ENCODE results near the gene TP63. TPM values are rescaled to one million over a fixed set of nuclear protein-coding genes. Genes with fewer than 3 reads are reported as not detected.
A peak's percentile ranks its signal among the peaks of the same experiment; 100 is the strongest.

The TP63 gene
- total and polyA plus RNA-seq, 2 experiments from 2014 or later: not detected

GRCh38 chr3:189903562-189904250, 272.5 kb downstream of the TP63 start:
- Mint-ChIP-seq H3K4me3 (no peak overlapping the region), H3K4me1 (peaks cover 11% of the 10 kb centered on the region), H3K27me3 (ENCODE audit: insufficient read depth, low read depth, poor library complexity) (no peaks in the 10 kb centered on the region), H3K9me3 (no peaks in the 10 kb centered on the region), H3K27ac (no peak overlapping the region), H3K36me3 (ENCODE audit: low read depth) (no peaks in the 10 kb centered on the region)
- no peak for ATAC-seq
- no peak for DNase-seq (ENCODE audit: low spot score)
- Histone ChIP-seq H3K4me3 (no peak overlapping the region), H4K20me1 (replicated peaks; ENCODE audit: insufficient read depth) (no peaks in the 10 kb centered on the region), H3K4me2 (no peak overlapping the region), H3K4me1 (ENCODE audit: insufficient read depth) (peaks cover 18% of the 10 kb centered on the region), H3K36me3 (ENCODE audit: insufficient read depth) (no peaks in the 10 kb centered on the region), H3K27ac (ENCODE audit: low read depth) (no peak overlapping the region), H3K9me2 (ENCODE audit: insufficient read depth) (peaks cover 22% of the 10 kb centered on the region), H3K27me3 (ENCODE audit: insufficient read depth) (no peaks in the 10 kb centered on the region), H3F3A (replicated peaks; ENCODE audit: low read depth) (no peaks in the 10 kb centered on the region), H3K79me2 (replicated peaks; ENCODE audit: insufficient read depth) (no peaks in the 10 kb centered on the region), H2AFZ (0 out of 2 replicates have a peak overlapping the region, but pooled peaks have one; percentile 78)
- TF ChIP-seq EZH2phosphoT487 (IDR thresholded peaks at IDR 0.05; ENCODE audit: unreplicated experiment) (no peak), NANOG (IDR thresholded peaks at IDR 0.05; ENCODE audit: borderline replicate concordance) (no peak), ZNF331 (CRISPR knock-in tag; IDR thresholded peaks at IDR 0.05; ENCODE audit: low read depth) (no peak), POLR2AphosphoS5 (IDR thresholded peaks at IDR 0.05; ENCODE audit: low read depth) (no peak), JUNB (IDR thresholded peaks at IDR 0.05; ENCODE audit: unreplicated experiment) (no peak), ZNF114 (CRISPR knock-in tag; IDR thresholded peaks at IDR 0.05) (no peak), EZH2 (IDR thresholded peaks at IDR 0.05; ENCODE audit: low read depth, unreplicated experiment) (no peak)
- TF ChIP-seq, protein P1, sequence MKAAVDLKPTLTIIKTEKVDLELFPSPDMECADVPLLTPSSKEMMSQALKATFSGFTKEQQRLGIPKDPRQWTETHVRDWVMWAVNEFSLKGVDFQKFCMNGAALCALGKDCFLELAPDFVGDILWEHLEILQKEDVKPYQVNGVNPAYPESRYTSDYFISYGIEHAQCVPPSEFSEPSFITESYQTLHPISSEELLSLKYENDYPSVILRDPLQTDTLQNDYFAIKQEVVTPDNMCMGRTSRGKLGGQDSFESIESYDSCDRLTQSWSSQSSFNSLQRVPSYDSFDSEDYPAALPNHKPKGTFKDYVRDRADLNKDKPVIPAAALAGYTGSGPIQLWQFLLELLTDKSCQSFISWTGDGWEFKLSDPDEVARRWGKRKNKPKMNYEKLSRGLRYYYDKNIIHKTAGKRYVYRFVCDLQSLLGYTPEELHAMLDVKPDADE (IDR thresholded peaks at IDR 0.05): no peak
- TF ChIP-seq, protein P2, sequence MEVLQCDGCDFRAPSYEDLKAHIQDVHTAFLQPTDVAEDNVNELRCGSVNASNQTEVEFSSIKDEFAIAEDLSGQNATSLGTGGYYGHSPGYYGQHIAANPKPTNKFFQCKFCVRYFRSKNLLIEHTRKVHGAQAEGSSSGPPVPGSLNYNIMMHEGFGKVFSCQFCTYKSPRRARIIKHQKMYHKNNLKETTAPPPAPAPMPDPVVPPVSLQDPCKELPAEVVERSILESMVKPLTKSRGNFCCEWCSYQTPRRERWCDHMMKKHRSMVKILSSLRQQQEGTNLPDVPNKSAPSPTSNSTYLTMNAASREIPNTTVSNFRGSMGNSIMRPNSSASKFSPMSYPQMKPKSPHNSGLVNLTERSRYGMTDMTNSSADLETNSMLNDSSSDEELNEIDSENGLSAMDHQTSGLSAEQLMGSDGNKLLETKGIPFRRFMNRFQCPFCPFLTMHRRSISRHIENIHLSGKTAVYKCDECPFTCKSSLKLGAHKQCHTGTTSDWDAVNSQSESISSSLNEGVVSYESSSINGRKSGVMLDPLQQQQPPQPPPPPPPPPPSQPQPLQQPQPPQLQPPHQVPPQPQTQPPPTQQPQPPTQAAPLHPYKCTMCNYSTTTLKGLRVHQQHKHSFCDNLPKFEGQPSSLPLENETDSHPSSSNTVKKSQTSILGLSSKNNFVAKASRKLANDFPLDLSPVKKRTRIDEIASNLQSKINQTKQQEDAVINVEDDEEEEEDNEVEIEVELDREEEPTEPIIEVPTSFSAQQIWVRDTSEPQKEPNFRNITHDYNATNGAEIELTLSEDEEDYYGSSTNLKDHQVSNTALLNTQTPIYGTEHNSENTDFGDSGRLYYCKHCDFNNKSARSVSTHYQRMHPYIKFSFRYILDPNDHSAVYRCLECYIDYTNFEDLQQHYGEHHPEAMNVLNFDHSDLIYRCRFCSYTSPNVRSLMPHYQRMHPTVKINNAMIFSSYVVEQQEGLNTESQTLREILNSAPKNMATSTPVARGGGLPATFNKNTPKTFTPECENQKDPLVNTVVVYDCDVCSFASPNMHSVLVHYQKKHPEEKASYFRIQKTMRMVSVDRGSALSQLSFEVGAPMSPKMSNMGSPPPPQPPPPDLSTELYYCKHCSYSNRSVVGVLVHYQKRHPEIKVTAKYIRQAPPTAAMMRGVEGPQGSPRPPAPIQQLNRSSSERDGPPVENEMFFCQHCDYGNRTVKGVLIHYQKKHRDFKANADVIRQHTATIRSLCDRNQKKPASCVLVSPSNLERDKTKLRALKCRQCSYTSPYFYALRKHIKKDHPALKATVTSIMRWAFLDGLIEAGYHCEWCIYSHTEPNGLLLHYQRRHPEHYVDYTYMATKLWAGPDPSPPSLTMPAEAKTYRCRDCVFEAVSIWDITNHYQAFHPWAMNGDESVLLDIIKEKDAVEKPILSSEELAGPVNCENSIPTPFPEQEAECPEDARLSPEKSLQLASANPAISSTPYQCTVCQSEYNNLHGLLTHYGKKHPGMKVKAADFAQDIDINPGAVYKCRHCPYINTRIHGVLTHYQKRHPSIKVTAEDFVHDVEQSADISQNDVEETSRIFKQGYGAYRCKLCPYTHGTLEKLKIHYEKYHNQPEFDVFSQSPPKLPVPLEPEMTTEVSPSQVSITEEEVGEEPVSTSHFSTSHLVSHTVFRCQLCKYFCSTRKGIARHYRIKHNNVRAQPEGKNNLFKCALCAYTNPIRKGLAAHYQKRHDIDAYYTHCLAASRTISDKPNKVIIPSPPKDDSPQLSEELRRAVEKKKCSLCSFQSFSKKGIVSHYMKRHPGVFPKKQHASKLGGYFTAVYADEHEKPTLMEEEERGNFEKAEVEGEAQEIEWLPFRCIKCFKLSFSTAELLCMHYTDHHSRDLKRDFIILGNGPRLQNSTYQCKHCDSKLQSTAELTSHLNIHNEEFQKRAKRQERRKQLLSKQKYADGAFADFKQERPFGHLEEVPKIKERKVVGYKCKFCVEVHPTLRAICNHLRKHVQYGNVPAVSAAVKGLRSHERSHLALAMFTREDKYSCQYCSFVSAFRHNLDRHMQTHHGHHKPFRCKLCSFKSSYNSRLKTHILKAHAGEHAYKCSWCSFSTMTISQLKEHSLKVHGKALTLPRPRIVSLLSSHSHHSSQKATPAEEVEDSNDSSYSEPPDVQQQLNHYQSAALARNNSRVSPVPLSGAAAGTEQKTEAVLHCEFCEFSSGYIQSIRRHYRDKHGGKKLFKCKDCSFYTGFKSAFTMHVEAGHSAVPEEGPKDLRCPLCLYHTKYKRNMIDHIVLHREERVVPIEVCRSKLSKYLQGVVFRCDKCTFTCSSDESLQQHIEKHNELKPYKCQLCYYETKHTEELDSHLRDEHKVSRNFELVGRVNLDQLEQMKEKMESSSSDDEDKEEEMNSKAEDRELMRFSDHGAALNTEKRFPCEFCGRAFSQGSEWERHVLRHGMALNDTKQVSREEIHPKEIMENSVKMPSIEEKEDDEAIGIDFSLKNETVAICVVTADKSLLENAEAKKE (CRISPR knock-in tag; IDR thresholded peaks at IDR 0.05): no peak
- TF ChIP-seq, protein P3, sequence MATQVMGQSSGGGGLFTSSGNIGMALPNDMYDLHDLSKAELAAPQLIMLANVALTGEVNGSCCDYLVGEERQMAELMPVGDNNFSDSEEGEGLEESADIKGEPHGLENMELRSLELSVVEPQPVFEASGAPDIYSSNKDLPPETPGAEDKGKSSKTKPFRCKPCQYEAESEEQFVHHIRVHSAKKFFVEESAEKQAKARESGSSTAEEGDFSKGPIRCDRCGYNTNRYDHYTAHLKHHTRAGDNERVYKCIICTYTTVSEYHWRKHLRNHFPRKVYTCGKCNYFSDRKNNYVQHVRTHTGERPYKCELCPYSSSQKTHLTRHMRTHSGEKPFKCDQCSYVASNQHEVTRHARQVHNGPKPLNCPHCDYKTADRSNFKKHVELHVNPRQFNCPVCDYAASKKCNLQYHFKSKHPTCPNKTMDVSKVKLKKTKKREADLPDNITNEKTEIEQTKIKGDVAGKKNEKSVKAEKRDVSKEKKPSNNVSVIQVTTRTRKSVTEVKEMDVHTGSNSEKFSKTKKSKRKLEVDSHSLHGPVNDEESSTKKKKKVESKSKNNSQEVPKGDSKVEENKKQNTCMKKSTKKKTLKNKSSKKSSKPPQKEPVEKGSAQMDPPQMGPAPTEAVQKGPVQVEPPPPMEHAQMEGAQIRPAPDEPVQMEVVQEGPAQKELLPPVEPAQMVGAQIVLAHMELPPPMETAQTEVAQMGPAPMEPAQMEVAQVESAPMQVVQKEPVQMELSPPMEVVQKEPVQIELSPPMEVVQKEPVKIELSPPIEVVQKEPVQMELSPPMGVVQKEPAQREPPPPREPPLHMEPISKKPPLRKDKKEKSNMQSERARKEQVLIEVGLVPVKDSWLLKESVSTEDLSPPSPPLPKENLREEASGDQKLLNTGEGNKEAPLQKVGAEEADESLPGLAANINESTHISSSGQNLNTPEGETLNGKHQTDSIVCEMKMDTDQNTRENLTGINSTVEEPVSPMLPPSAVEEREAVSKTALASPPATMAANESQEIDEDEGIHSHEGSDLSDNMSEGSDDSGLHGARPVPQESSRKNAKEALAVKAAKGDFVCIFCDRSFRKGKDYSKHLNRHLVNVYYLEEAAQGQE (IDR thresholded peaks at IDR 0.05; ENCODE audit: unreplicated experiment): no peak

Data from GM23338 (cell line).